OCI-LY1 (cell line): Measurements from ENCODE around the gene RAD23B.

Experiments used
- H2AFZ ChIP-seq: fragments of 200-600 bp; sonication (generic), shearing (Covaris generic); 2 replicates; pipeline ENCODE4 v1.6.0; 2014; ENCODE audit warnings: antibody characterized with exemption, mild to moderate bottlenecking, low read length
- H3F3A ChIP-seq: fragments of 200-600 bp; sonication (generic), shearing (Covaris generic); 2 replicates; pipeline ENCODE4 v1.6.0; 2014; ENCODE audit warnings: mild to moderate bottlenecking, antibody characterized with exemption, low read length, moderate library complexity; ENCODE audit not compliant: insufficient read depth
- H3K27ac ChIP-seq: fragments of 200-600 bp; sonication (generic); 2 replicates; pipeline ENCODE4 v1.5.1; 2014; ENCODE audit warnings: low read length, mixed run types, mild to moderate bottlenecking, low read depth; ENCODE audit not compliant: poor library complexity, severe bottlenecking
- H3K27me3 ChIP-seq: fragments of 200-600 bp; sonication (generic); 2 replicates; pipeline ENCODE4 v1.6.0; 2014; ENCODE audit warnings: antibody characterized with exemption, mild to moderate bottlenecking, low read length, moderate library complexity; ENCODE audit not compliant: insufficient read depth
- H3K36me3 ChIP-seq: fragments of 200-600 bp; sonication (generic); 2 replicates; pipeline ENCODE4 v1.6.1; 2014; ENCODE audit warnings: mild to moderate bottlenecking, antibody characterized with exemption, low read length, moderate library complexity, mixed read lengths; ENCODE audit not compliant: insufficient read depth
- H3K4me1 ChIP-seq: fragments of 200-600 bp; sonication (generic); 2 replicates; pipeline ENCODE4 v1.5.1; 2014; ENCODE audit warnings: mild to moderate bottlenecking, low read length, moderate library complexity; ENCODE audit not compliant: insufficient read depth, severe bottlenecking
- H3K4me2 ChIP-seq: fragments of 200-600 bp; sonication (generic), shearing (Covaris generic); 2 replicates; pipeline ENCODE4 v1.6.1; 2014; ENCODE audit warnings: low read length
- H3K4me3 ChIP-seq: fragments of 200-600 bp; sonication (generic); 2 replicates; pipeline ENCODE4 v1.5.1; 2014; ENCODE audit warnings: low read length, low read depth, mild to moderate bottlenecking, mixed read lengths; ENCODE audit not compliant: poor library complexity, severe bottlenecking
- H3K79me2 ChIP-seq: fragments of 200-600 bp; shearing (Covaris generic); 2 replicates; pipeline ENCODE4 v1.6.1; 2016; ENCODE audit warnings: mixed run types, low read length, mixed read lengths; ENCODE audit not compliant: insufficient read depth
- H3K9ac ChIP-seq: fragments of 200-600 bp; sonication (generic), shearing (Covaris generic); 2 replicates; pipeline ENCODE4 v1.6.1; 2014; ENCODE audit warnings: mild to moderate bottlenecking, low read length, mixed read lengths
- H3K9me2 ChIP-seq: fragments of 200-600 bp; sonication (generic), shearing (Covaris generic); 2 replicates; pipeline ENCODE4 v1.6.1; 2014; ENCODE audit warnings: low read depth, mild to moderate bottlenecking, low read length, mixed read lengths
- H3K9me3 ChIP-seq: fragments of 200-600 bp; shearing (Covaris generic); 2 replicates; pipeline ENCODE4 v1.6.1; 2014; ENCODE audit warnings: low read length, mixed read lengths
- H4K20me1 ChIP-seq: fragments of 200-600 bp; sonication (generic), shearing (Covaris generic); 2 replicates; pipeline ENCODE4 v1.6.0; 2016; ENCODE audit warnings: mild to moderate bottlenecking, low read length; ENCODE audit not compliant: insufficient read depth
- CTCF ChIP-seq: fragments of 200-600 bp; sonication (generic), shearing (Covaris generic); IDR thresholded peaks from 2 replicates; pipeline ENCODE4 v1.5.1; 2017; ENCODE audit warnings: mild to moderate bottlenecking, antibody characterized with exemption, low read length, moderate library complexity, mixed read lengths
- EZH2 ChIP-seq: fragments of 200-600 bp; sonication (generic), shearing (Covaris generic); IDR thresholded peaks from 2 replicates; pipeline ENCODE4 v1.8.0; 2017; ENCODE audit warnings: borderline replicate concordance, mixed run types, mild to moderate bottlenecking, antibody characterized with exemption, low read length, moderate library complexity, mixed read lengths

The RAD23B gene

GRCh38 chr9:107314763-107315162 is 31.7 kb downstream of the RAD23B start:
- TF ChIP-seq CTCF: no peak
- TF ChIP-seq EZH2: no peak
- no peaks in the 10 kb centered on the region for H4K20me1 ChIP-seq
- H3F3A ChIP-seq: no peaks in the 10 kb centered on the region
- no peak overlapping the region for H2AFZ ChIP-seq
- peaks cover 96% of the 10 kb centered on the region for H3K36me3 ChIP-seq
- no peak overlapping the region for H3K4me2 ChIP-seq
- peaks cover 64% of the 10 kb centered on the region for H3K79me2 ChIP-seq
- no peak overlapping the region for H3K9ac ChIP-seq
- no peaks in the 10 kb centered on the region for H3K9me2 ChIP-seq
- H3K9me3 ChIP-seq: no peaks in the 10 kb centered on the region
- H3K4me1 ChIP-seq: peaks cover 5% of the 10 kb centered on the region
- no peak overlapping the region for H3K4me3 ChIP-seq
- no peak overlapping the region for H3K27ac ChIP-seq
- no peaks in the 10 kb centered on the region for H3K27me3 ChIP-seq

- Histone ChIP-seq H3K9ac (no peak overlapping the region), H2AFZ (no peak overlapping the region), H3K4me1 (peaks cover 5% of the 10 kb centered on the region), H3K36me3 (peaks cover 99% of the 10 kb centered on the region), H3K27ac (no peak overlapping the region), H3K4me2 (no peak overlapping the region), H3K79me2 (peaks cover 55% of the 10 kb centered on the region), H4K20me1 (no peaks in the 10 kb centered on the region), H3K4me3 (no peak overlapping the region), H3K9me3 (no peaks in the 10 kb centered on the region), H3K9me2 (no peaks in the 10 kb centered on the region), H3K27me3 (no peaks in the 10 kb centered on the region), H3F3A (no peaks in the 10 kb centered on the region)
- TF ChIP-seq EZH2: no peak
- no peak for TF ChIP-seq CTCF
Measured at GRCh38 chr9:107316795-107317661, 33.9 kb downstream of the RAD23B start.

DNA sequence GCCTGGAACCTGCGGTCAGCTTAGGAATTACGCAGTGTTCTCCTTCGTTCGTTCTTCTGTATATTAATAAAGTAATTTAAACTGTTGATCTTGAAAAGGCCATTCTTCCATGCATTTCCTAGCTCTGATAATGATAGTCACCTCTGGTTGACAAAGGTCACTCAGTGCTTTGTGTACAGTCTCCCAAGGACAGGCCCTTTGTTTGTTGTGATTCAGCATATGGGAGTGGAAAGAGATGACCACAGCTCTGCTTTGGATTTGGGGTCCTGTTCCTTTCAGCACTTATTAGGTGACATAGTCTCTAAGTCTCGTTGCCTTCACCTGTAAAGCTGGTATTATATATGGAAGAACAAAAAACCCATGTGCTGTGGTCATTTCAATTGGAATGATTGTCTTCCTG is 39.6 kb downstream of the RAD23B start:
- H3K4me3 ChIP-seq: no peak overlapping the region
- TF ChIP-seq EZH2: no peak
- TF ChIP-seq CTCF: no peak
- H3K36me3 ChIP-seq: peaks cover 100% of the 10 kb centered on the region
- H4K20me1 ChIP-seq: no peaks in the 10 kb centered on the region
- no peak overlapping the region for H3K27ac ChIP-seq
- peaks cover 31% of the 10 kb centered on the region for H3K79me2 ChIP-seq
- peaks cover 4% of the 10 kb centered on the region; the same call in 1 of the 2 replicates for H3K9me3 ChIP-seq
- H3K4me1 ChIP-seq: no peaks in the 10 kb centered on the region
- H3K9ac ChIP-seq: no peak overlapping the region
- no peak overlapping the region for H3K4me2 ChIP-seq
- no peak overlapping the region for H2AFZ ChIP-seq
- H3F3A ChIP-seq: no peaks in the 10 kb centered on the region
- no peaks in the 10 kb centered on the region for H3K9me2 ChIP-seq
- H3K27me3 ChIP-seq: no peaks in the 10 kb centered on the region
